Keratinocyte (primary cell): Measurements from ENCODE around the gene NNAT.

ENCODE experiments used
- CTCF ChIP-seq, 3 experiments: IDR thresholded peaks in 1 of 3; conservative IDR thresholded peaks in 1 of 3; optimal IDR thresholded peaks in 1 of 3; 2 replicates in 2 of 3; 3 replicates in 1 of 3; pipeline versions ENCODE3 to v1.5.1; 2011; ENCODE audit warnings: low read length in 3 of 3, mild to moderate bottlenecking in 3 of 3, moderate library complexity in 2 of 3, control low read depth in 1 of 3, inconsistent platforms in 1 of 3; ENCODE audit not compliant: insufficient read depth in 2 of 3; ENCODE audit errors: extremely low read depth in 1 of 3
- EZH2 ChIP-seq: IDR thresholded peaks from one replicate; pipeline ENCODE4 v1.6.1; 2012; ENCODE audit warnings: inconsistent platforms, mild to moderate bottlenecking, low read length, moderate library complexity

DNA sequence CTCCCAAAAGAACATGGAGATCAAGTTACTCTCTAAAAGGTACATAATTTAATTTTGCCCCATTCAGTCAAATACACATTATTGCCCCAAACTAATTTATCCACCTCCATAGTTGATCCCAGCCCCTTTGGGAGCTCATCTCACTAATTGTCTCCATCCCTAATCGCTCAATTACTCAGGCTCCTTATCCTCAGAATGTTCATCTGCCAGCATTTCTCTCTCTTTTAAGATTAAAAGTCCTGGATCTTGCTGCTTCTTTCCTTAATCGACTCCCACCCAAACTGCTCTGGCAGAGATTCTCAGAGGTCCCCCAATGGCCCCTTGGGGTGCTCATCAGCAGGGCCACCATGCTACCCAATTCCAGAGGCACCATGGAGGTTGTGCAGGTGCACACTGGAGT, 18.4 kb upstream of the NNAT start:
- TF ChIP-seq CTCF (optimal IDR thresholded peaks at IDR 0.05 in 1 of 3, IDR thresholded peaks at IDR 0.05 in 1 of 3, conservative IDR thresholded peaks at IDR 0.05 in 1 of 3; ENCODE audit: extremely low read depth in 1 of 3, insufficient read depth in 2 of 3, low read length in 3 of 3) (no peak), EZH2 (no peak)
